Hematopoietic multipotent progenitor cell (in vitro differentiated cells): ENCODE measurements around the gene FCAR. TPM values are rescaled to one million over a fixed set of nuclear protein-coding genes. Genes with fewer than 3 reads are reported as not detected.
A peak's percentile ranks its signal among the peaks of the same experiment; 100 is the strongest.
"Not testable (repeated sequence)": the region's sequence is repeated elsewhere in the genome, so short reads cannot be mapped to it uniquely, and the experiment has no call there.

Experiments
- DNase-seq, 3 donors: peaks; one replicate each; pipeline ENCODE4 v3.0.0-alpha.2; 2011 to 2015; ENCODE audit warnings: low read depth in 2 of 3, low spot score in 2 of 3
- total RNA-seq: library from RNA; depleted of rRNA; stranded (reverse); fragments of >200 nt; gene quantifications from one replicate; pipeline ENCODE4 v1.2.3, GENCODE V29; 2012

Gene FCAR
- total RNA-seq, 1 donor, result 1.3 TPM

DNA sequence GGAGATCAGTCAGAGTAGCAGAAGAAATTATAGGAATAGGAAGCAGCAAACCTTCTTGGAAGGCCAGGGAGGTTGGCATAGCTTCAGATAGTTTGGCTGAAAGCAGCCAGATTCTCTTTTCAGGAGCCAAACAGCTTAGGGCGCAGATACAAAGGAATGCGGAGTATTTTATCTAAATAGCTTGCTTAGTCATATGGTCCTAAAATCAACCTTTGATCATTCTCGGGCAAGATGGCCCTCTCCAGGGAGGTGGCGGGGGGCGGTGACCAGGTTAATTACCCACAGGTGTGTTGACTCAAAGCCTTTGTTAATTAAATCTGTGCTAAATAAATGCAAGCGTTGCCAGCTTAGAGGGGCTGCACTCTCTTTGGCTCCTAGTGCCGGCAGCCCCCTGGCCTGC is 19.4 kb downstream of the FCAR start:
- DNase-seq, result no peak

DNA sequence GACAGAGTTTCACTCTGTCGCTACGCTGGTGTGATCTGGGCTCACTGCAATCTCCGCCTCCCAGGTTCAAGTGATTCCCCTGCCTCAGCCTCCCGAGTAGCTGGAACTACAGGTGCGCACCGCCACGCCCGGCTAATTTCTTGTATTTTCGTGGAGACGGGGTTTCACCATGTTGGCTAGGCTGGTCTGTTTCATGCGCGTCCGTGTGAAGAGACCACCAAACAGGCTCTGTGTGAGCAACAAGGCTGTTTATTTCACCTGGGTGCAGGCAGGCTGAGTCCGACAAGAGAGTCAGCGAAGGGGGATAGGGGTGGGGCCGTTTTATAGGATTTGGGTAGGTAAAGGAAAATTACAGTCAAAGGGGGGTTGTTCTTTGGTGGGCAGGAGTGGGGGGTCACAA is 20.1 kb downstream of the FCAR start:
- not testable (repeated sequence) for DNase-seq

DNA sequence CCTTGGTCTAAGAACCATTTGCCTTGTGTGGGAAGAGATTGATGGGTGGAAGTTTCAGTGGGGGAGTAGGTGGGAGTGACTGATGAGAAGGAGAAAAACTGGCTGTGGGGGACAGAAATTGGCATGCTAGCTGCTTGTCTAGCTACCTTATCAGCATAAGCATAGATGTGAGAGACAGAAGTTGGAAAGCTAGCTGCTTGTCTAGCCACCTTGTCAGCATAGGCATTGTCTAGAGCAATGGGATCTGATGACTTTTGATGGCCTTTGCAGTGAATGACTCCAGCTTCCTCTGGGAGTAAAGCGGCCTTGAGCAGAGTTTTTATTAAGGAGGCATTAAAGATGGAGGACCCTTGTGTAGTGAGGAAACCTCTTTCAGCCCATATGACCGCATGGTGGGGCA is 22.0 kb downstream of the FCAR start:
- no peak for DNase-seq

DNA sequence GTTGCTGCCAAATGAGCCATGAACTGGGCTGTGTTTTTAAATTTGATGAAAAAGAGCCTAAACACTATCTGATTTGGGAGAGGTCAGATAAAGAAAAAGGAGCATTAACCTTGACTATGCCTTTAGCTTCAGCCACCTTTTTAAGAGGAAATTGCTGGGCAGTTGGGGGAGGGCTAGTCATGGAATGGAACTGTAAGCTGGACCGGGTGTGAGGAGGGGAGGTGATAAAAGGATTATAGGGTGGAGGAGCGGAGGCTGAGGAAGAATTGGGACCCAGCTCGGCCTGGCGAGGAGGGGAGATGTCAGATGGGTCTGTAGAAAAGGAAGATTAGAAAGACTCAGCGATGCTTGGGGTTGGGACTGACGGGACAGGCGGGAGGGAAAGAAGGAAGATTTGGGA is 24.6 kb downstream of the FCAR start:
- DNase-seq, result not testable (repeated sequence)

DNA sequence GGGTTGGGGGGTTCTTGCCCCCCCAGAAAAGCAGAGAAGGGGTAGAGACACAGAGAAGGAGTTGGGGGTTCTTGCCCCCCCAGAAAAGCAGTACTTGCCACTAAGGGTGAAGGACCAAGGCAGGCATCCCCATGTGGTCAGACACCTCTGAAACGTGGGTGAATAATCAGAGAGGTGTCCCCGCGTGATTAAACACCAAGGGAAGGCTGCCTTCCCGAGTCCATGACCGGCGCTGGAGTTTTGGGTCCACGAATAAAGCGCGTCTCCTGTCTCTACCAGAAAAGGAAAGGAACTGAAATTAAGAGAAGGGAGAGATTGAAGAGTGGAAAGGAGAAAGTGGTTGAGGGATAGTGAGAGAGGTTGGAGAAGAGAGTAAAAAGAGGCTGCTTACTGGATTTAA is 25.6 kb downstream of the FCAR start:
- DNase-seq, result not testable (repeated sequence)

DNA sequence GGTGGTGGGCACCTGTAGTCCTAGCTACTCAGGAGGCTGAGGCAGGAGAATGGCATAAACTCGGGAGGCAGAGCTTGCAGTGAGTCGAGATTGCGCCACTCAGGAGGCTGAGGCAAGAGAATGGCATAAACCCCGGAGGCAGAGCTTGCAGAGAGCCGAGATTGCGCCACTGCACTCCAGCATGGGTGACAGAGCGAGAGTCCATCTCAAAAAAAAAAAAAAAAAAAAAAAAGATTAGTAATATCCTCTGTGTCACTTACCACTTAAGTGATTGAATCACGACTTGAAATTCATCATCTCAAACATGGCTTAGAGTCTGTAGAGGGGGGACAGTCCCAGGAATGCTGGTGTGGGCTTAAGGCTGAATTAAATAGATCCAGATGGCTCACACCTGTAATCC is 27.1 kb downstream of the FCAR start:
- not testable (repeated sequence) for DNase-seq

DNA sequence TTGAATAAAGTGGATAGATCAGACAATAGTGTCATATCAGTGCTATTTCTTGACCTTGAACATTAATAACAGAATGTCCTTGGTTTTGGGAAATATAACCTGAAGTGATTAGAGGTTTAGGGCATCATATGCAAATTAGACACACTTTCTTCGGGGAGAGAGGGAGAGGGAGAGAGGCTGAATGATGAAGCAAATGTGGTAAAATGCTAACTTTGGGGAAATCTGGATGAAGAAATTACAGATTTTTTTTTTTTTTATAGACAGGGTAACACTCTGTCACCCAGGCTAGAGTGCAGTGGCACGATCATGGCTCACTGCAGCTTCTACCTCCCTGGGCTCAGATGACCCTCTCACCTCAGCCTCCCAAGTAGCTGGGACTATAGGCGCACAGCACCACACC is 28.0 kb downstream of the FCAR start:
- no peak for DNase-seq

DNA sequence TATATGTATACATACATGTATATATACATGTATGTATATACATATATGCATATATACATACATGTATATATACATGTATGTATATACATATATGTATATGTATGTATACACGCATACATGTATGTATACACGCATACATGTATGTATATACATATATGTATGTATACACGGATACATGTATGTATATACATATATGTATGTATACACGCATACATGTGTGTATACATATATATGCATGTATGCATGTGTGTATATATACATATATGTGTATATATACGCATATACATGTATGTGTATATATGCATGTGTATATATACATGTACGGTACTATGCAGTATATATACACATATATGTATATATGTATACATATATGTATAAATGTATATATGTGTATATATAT is 29.3 kb downstream of the FCAR start:
- no peak for DNase-seq

DNA sequence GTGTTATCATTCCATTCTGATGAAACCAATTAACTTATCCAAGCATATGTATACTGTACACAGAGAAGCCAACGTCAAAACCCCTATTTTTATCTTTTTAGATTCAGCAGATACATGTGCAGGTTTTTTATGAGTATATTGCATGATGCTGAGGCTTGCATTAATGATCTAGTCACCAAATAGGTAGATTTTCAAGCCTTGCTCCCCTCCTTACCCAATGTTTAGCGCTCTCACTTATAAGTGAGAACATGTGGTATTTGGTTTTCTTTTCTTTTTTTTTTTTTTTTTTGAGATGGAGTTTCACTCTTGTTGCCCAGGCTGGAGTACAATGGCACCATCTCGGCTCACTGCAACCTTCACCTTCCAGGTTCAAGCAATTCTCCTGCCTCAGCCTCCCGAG is 30.2 kb downstream of the FCAR start:
- DNase-seq, result not testable (repeated sequence)

DNA sequence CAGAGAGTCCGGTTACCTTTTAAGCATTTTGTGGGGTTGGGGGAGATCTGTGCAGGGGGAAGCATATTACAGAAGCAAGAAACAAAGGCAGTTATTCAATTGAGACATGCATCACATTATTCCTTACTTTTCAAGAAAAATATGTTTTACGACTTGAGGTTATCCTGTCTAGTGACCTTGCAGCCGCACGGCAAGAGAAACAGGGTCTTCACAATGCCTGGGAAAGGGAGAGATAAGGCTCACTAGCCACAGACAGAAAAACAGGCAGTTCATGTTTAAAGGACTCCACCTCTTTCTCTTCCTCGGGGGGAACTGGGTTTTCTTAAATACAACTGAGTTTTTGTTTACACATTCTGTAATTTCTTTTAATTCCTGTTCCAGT is 31.4 kb downstream of the FCAR start:
- peak in 1 of 3 donors; percentile 36 for DNase-seq

DNA sequence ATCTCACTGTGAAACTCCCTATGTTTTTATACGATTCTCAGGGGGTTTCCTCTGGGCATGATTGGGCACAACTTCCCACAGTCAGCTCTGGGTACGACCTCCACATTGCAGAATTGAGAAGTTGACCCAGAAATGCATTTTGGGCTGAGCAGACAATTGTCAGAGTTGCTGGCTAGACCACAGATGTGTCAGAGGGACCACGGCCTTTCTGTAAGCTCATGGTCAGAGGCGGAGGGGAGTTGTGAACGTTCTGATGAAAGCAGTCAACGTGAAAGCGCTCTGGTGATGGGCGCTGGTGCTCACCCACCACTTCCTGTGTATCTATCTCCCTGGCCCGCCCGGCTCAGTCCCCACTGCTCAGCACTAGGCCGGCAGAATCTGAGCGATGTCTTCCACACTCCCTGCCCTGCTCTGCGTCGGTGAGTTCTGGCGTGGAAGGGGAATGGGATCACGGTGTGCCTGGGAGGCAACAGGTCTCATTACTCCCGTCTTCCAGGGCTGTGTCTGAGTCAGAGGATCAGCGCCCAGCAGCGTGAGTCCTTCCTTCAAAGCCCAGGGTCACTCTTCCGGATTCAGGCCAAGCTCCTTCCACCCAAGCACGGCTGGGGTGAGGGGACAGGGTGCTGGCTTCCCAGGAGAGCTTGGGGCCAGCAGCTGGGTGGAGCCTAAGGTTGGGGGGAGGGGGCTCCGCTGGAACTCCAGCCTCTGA is 31.9 kb downstream of the FCAR start, which contains the start of gene NCR1:
TSS of gene NCR1 (plus strand) at position 346 of the 709 bp plus-strand sequence. CDS start at position 386, 40 bp downstream.
- peak in 1 of 3 donors; percentile 45 for DNase-seq

DNA sequence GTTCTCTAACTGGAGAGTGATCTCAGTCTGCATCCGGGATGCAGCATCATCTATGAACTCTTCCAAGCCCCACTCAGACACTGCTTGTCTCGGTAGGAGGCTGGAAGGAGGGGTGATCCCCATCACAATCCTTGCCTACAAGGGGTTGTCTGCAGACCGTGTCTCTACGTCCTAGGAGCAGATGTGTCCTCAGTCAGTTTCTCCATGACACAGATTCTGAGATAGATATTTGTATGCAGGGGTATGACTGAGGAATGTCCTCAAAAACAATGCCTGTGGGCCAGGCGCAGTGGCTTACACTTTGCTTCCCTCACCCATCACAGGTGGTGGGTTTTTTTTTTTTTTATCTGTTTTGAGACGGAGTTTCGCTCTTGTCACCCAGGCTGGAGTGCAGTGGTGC is 32.8 kb downstream of the FCAR start:
- no peak for DNase-seq

DNA sequence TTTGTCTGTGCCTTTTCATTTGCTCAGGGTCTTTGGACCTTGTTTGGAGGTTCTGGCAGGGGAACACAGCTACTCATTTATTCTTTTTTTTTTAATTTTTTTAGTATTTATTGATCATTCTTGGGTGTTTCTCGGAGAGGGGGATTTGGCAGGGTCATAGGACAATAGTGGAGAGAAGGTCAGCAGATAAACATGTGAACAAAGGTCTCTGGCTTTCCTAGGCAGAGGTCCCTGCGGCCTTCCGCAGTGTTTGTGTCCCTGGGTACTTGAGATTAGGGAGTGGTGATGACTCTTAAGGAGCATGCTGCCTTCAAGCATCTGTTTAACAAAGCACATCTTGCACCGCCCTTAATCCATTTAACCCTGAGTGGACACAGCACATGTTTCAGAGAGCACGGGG is 33.9 kb downstream of the FCAR start:
- not testable (repeated sequence) for DNase-seq

DNA sequence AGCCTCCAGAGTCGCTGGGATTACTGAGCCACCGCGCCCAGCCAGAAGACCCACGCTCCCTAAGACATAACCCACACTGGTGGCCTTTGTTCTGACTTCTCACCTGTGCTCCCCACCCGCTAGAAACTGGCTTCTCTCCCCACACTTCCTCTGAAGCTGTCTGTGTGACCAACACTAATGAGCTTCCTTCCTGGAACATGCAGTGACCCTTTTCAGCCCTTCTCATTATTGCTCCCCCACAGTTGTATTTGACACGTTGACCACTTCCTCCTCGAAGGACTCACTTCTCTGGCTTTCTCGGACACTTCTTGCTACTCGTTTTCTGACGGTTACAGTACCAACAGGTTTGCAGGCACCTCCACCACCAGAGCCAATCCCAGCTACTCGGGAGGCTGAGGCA is 42.8 kb downstream of the FCAR start:
- no peak for DNase-seq

DNA sequence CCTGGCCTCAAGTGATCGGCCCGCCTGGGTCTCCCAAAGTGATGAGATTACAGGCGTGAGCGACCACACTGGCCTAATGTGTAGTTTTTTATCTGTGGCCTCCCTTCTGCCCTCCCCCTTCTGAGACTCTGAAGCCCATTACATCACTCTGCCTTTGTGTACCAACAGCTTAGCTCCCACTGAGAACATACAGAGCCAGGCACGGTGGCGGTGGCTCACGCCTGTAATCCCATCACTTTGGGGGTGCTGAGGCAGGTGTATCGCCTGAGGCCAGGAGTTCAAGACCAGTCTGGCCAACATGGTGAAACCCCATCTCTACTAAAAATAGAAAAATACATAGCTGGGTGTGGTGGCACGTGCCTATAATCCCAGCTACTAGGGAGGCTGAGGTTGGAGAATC is 44.5 kb downstream of the FCAR start:
- DNase-seq, result no peak

DNA sequence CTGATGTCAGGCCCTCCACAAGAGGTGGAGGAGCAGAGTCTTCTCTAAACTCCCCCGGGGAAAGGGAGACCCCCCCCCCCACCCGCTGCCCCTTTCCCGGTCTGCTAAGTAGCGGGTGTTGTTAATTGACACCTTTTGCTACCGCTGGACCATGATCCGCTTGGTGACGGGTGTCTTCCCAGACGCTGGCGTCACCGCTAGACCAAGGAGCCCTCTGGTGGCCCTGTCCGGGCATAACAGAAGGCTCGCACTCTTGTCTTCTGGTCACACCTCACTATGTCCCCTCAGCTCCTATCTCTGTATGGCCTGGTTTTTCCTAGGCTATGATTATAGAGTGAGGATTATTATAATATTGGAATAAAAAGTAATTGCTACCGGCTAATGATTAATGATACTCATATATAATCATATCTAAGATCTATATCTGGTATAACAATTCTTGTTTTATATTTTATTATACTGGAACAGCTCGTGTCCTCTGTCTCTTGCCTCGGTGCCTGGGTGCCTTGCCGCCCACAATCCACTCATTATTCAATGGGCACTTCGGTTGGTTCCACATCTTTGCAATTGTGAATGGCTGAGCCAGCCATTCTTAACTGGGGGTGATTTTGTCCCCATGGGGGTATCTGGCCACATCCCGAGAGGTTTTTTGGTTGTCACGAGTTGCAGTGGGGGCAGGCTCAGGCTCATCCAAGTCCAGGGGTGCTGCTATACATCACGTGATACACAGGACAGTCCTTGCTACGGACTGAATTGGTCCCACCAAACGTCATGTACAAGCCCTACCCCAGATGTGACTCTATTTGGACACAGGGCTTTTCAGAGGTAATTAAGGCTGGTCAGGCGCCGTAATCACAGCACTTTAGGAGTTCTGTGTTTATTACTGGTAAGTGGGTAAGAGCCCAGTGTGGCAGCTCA is 45.9 kb downstream of the FCAR start:
- DNase-seq, result not testable (repeated sequence)

DNA sequence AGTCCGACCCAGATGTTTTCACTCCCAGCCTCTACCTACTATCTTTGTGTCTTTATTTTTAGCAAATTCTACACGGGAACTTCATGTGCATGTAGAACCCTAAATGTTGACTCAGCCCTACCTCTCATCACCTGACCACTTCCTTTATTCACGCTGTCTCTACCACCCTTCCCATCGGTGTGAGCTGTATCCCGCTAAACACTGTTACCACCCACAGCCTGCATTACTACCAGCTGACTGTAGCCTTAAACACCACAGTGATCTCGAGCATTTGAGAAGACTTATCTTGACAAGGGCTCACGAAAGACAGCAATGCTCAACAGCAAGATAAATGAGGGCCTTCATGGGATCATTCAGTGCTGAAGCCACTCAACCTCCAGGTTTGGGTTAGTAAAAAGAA is 47.0 kb downstream of the FCAR start:
- DNase-seq, result peak in 1 of 3 donors; percentile 18

DNA sequence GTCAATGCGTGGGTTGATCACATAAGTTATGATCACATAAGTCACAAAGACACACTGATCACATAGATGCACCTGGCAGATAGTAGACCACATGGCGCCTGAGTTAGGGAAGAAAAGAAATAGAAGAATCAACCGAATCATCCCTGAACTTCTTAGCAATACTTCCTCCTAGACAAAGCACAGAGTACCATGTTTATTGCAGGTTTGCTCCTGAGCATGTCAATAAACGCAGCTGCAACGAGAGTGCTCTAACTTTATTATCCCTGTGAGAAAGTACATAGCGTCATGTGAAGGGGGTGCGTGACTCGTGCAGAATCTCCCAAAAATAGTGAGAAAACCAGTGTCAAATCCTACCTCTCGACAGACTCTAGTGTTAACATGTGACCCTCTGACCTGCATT is 49.2 kb downstream of the FCAR start:
- DNase-seq, result no peak

DNA sequence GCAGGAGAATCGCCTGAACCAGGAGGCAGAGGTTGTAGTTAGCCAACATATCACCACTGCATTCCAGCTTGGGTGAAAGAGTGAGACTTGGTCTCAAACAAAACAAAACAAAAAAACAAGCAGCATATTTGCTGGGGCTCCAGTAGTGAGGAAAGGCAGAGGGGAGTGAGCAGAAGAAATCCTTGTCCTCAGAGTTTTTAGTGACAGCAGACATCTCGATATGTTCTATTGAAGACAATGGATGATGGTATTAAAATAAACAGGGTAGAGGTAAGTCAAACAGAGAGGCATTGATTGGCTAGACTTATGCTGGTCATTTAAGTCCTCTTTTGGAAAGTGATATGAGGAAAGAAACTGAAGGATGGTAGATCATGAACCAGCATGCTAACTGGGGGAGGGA is 54.3 kb downstream of the FCAR start:
- DNase-seq, result peak in 1 of 3 donors; percentile 22

DNA sequence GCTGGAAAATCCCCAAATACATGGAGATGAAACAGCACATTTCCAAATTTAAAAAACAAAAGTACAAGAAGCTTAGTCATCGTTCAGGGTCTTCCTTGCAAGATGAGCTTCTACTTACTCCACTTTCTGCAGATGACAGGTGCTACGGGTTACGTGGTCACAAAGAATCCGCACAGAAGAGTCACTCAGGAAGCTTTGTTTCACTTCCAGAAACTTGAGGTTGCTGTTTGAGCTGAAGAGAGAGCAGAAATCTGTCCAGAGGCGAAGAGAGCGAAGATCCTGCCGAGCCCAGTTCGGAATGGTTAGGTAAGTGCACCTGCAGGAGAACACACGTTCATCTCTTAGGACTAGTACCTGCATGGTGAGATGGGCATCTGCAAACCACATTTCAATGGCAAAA is 63.9 kb downstream of the FCAR start:
- DNase-seq, result peak in 2 of 3 donors; percentile 63 to 70

DNA sequence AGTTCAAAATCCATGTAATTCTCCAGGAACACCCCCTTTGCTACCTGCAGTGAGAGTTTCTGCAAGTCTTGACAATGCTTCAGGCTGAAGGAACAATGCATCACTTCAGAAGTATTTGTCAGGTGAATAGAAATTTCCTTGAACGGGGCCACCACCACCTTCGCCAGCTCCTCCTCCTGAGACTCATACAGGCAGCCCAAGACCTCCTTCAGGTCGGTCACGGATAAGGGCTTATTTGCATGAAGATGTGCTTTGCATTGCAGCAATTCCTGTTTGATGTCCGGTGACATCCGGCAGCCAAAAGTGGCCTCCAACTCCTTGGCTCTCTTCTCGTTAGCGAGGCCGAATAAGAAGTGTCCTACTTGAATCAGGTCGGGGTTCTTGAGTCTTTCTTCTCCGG is 64.9 kb downstream of the FCAR start:
- no peak for DNase-seq

DNA sequence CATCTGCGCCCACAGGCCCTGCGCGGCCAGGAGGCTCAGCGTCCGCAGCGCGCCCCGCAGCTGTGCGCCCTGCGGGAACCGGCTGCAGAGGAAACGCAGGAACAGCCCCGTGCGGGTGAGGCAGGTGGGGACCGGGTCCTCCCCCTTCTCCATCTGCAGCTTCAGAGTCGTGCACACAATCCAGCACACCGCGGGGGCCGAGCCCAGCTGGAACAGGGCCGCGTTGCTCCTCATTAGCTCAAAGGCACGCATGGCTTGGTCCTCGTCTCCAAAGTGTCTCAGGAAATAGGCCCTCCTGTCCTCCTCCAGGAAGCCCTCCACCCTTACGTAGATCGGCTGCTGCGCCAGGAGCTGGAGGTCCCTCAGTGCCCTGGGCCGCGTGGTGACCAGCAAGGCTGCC is 65.5 kb downstream of the FCAR start:
- not testable (repeated sequence) for DNase-seq
